ENCODE measurements around the gene EIF4EBP2.
A peak's percentile ranks its signal among the peaks of the same experiment; 100 is the strongest.

The EIF4EBP2 gene

DNA sequence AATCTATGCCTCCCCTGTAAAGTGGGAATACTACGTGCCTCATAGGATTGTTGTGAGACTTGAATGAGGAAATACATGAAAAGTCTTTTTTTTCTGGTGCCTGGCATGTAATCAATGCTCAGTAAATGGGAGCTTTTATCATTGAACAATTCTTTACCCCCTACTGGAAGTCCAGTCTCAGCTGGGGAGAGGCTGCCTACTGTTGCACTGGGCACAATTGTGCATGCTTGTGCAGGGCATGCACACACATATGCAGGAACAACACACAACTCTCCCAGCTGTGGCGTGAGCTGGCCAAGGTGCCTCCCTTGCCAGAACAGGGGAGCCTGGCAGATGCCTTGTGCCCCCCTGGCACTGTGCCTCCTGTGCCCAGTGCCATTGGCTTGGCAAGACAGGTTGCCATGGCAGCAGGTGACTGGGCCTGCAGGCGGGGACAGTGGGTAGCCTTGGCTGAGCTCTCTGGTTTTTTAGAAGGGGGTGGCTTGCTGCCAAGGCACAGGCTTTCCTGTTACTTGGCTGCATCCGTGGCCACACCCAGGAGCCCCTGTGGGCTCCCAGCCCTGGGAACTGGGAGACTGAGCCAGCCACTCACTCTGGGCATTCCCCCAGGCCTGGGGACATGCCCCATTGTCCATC lies 58.5 kb downstream of the EIF4EBP2 start:
- DNase-seq, result peak; percentile 85

DNA sequence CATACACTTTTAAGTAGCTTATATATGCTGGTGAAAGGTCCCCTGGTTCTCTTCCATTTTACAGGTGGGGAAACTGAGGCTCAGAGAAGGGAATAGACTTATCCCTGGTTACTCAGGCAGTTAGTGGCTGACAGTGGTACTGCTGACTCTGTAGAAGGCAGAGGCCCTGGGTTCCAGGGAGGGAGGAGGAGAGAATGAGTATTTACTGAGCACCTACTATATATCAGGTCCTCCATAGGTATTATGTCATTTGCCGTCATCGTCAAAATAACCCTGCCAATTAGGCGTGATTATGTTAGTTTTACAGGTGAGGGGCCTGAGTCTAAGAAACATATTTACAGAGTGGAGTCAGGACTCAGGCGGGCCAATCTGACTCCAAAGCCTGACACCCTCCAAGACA lies 61.3 kb downstream of the EIF4EBP2 start:
- no peak for DNase-seq

- DNase-seq, result no peak
Measured at GRCh38 chr10:70465832-70466231, 61.9 kb downstream of the EIF4EBP2 start.

GRCh38 chr10:70466951-70467350 lies 63.0 kb downstream of the EIF4EBP2 start:
- no peak for DNase-seq

- DNase-seq, result no peak
Measured at GRCh38 chr10:70472799-70473454, 69.0 kb downstream of the EIF4EBP2 start.

DNA sequence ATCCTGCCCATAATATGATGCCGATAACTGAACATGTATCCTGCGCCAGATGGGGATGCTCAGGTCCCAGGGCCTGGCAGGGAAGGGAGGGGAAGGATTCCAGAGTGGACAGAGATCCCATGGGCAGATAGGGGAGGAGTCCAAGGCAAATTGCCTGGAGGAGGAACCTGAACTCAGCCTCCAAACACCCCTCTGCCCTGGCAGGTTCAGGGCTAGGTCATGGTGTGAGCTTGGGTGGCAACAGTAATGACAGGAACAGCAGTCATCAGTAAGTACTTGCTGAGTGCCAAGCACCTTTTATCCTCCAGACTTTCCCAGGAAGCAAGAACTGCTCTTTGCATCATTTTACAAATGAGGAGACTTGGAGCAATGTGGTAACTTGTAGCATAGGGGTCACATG lies 70.8 kb downstream of the EIF4EBP2 start:
- DNase-seq, result no peak

DNA sequence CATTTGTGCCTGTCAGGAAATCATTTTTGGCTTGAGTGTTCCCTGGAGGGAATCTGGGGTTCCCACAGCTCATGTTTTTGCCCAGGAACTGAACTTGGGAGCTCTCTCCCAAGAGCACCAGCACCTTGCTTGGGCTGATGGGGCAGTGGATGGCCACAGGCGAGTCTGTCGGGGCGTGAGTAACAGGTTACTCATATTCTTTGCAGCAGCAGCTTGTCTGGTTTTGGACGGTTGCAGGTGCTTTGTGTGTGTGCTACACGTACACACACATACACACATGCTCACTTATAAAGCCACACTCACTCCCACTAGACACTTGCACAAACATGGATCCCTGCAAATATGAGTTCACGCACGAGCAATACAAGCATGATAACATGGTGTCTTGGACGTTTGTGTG lies 71.7 kb downstream of the EIF4EBP2 start:
- DNase-seq, result no peak

- DNase-seq, result no peak
Measured at GRCh38 chr10:70476249-70477035, 72.5 kb downstream of the EIF4EBP2 start.

GRCh38 chr10:70477661-70478162 lies 73.8 kb downstream of the EIF4EBP2 start:
- DNase-seq, result no peak
